IPS-NIHi7 (cell line): ENCODE measurements around the gene UBAP1L.
"Not testable (repeated sequence)": the region's sequence is repeated elsewhere in the genome, so short reads cannot be mapped to it uniquely, and the experiment has no call there.

Source experiments
- DNase-seq: peaks from one replicate; pipeline ENCODE4 v3.0.0; 2012; ENCODE audit warnings: mixed read lengths; ENCODE audit errors: extremely low spot score

Gene UBAP1L

GRCh38 chr15:65044724-65045481, 70.1 kb downstream of the UBAP1L start, which contains the start of gene SLC51B:
Gene SLC51B (plus strand): TSS chr15:65045387. CDS start chr15:65050005, 4,618 bp downstream.
- DNase-seq = no peak

GRCh38 chr15:65044218-65044617, 70.8 kb downstream of the UBAP1L start:
- DNase-seq = not testable (repeated sequence)

- DNase-seq = no peak
These were observed 72.1 kb downstream of the UBAP1L start for GRCh38 chr15:65042776-65043327.
